NCI-H2081 treated with DMSO at 0.1 percent for 48 hours (cell line): ENCODE measurements around the gene MRPS24.
"Not testable (repeated sequence)": the region's sequence is repeated elsewhere in the genome, so short reads cannot be mapped to it uniquely, and the experiment has no call there.

ENCODE experiments used
- DNase-seq: peaks from one replicate; lab custom pipeline; 2025; lab: John Stamatoyannopoulos, UW

MRPS24 gene

DNA sequence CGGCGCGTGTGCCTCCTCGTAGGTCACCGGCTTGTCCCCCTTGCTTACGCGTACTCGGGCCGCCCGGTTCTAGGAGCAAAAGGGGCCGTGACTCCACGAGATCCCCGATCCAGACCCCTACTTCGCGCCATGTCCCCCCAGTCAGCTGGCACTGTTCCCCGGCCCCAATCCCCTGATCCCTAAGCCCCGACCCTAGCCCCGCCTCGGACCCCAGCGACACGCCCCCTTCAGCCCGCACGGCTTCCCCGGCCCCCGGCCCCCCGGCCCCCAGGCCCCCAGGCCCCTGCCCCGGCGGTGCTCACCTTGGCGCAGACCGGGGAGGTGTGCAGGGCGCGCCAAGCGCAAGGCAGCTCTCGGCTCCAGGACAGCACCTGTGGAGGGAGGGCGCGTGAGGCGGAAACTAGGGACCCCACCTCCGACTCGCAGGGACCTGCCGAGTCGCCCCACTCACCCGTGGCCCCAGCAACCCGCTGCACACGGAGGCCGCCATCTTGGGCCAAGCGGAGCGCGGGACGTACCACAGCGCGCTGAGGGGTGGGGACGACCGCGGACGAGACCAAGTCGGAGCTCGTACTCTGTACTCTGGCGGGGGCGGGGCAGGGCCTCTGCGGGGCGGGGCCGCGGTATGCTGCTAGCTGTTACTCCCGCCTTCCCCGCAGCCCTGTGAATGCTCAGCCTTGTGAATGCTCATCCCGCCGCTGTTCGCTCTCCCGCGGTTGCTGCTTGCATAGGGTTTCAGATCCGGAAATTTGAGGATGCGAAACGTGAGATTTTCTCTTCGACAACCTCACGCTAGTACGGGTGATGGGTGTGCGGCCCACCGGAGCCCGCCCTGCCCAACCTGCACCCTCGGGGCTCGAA is at the start of gene MRPS24:
MRPS24 (minus strand) TSS at position 512 of the 861 bp plus-strand sequence; CDS start at position 490, 22 bp downstream.
- DNase-seq: peak; percentile 73

DNA sequence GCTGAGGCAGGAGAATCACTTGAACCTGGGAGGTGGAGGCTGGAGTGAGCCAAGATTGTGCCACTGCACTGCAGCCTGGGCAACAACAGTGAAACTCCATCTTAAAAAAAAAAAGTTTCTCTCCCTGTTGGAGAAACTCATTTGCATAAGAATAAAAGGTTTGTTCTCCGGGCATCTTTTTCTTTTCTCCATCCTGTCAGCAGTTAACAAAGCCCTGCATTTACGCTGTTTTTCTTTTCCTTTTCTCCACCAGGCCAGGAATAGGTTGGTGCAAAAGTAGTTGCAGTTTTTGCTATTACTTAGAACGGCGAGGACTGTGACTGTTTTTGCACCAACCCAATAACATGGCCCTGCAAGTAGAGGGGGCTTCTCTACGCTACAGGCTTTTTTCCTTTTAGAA is 46.6 kb upstream of the MRPS24 start:
- no peak for DNase-seq

GRCh38 chr7:43914795-43915194 is 45.5 kb upstream of the MRPS24 start:
- no peak for DNase-seq

GRCh38 chr7:43906331-43907010 is 37.2 kb upstream of the MRPS24 start, which contains the start of gene URGCP:
Gene URGCP (minus strand): TSS chr7:43906596. CDS start chr7:43906575, 21 bp downstream.
- no peak for DNase-seq

GRCh38 chr7:43905956-43906330 is 36.6 kb upstream of the MRPS24 start:
- DNase-seq: no peak

DNA sequence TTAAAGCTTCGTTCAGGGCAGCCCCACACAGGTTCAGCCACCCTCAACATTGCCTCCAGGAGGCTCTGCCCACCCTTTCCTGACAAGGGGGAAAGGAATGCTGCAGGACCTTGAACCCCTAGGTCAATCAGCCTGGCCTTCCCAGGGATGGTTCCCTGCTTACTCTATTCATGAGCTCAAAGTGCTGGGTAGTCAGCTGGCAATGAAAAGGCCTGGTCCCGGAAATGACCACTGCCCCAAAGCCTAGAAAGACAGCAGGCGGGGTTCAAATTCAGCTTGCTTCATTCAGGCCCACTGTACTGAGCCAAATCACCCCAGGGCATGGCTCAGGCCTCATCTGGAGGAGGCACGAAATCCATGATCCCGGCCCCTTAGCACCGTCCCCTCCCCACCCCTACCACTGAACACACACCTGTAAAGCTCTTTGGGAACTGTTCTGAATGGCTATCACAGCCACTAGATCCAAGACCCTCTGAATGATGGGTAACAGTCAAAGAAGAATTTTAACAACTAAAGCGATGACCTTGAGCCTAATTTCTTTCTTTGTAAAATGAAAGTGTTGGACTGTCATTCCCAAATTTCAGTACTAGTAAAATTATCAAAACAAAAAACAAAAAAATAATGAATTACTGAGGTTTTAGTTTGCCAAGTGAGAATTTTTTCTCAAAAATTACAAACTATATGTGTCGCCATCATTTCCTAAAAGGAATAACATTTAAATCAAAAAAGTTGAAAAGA is 36.1 kb upstream of the MRPS24 start:
- no peak for DNase-seq

- no peak for DNase-seq
Measured at GRCh38 chr7:43904533-43905208, 35.4 kb upstream of the MRPS24 start.

DNA sequence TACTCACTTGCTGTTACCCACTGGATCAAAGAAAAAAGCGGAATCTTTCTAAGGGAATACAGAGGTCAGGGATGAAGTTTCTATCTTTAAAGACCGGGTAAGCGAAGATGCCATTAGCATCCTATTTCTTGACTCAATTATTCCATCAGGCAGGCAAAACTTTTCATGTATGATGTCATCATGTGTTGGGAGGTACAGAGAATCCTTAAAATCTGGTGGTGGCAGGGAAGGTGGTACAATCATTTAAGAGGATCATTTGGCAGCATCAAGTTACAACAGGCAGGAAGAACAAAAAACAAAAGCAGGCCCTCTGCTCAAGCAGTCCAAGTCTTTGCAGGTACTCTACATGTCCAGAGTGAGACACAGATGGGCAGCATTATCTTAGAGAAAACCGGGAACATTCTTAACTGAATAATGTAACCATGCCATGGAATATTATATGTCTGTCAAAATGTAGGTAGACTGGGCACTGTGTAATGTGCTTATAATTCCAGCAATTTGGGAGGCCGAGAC is 33.3 kb upstream of the MRPS24 start:
- no peak for DNase-seq

DNA sequence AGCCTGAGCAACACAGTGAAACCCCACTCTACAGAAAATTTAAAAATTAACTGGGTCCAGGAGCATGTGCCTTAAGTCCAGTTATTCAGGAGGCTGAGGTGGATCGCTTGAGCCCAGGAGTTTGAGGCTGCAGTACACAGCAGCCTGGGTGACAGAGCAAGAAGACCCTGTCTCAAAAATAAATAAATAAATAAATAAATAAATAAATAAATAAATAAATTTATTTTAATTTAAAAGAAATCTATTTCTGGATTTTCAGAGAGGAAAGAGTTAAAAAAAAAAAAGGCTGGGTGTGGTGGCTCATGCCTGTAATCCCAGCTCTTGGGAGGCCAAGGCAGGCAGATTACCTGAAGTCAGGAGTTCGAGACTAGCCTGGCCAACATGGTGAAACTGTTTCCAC is 29.3 kb upstream of the MRPS24 start:
- not testable (repeated sequence) for DNase-seq

- DNase-seq: no peak
Measured at GRCh38 chr7:43895847-43896415, 26.6 kb upstream of the MRPS24 start.

DNA sequence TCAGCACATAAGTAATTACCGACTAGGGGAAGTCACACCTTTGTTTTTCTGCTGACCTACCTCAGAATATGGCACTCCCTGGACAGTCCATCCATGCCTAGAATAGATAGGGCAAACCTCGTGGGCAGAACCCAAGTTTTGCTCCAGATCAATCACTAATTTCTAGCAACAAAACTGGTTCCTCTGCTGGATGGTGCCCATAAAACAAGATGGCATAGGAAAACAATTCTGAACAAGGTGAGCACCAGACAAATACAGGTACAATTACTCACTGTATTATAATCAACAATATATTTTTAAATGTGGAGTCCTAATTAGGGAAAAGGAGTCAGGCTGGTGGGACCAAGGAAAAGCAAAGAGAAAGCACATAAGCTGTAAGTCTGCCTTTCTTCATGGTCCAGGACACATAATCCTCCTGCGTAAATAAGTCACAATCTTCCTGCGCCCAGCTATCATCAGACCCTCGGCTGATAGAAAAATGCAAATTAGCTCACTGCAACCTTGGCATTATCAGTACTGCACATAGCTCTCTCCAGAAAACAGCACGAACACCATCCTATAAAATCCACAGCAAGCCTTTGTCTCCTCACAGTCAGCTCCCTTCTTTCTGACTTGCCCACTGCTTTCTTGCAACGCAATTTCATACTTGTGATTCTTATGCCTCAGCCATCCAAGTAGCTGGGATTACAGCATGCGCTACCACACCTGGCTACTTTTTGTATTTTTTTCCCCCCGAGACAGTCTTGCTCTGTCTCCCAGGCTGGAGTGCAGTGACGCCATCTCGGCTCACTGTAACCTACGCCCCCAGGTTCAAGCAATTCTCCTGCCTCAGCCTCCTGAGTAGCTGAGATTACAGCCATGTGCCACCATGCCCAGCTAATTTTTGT is 22.0 kb upstream of the MRPS24 start:
- no peak for DNase-seq

DNA sequence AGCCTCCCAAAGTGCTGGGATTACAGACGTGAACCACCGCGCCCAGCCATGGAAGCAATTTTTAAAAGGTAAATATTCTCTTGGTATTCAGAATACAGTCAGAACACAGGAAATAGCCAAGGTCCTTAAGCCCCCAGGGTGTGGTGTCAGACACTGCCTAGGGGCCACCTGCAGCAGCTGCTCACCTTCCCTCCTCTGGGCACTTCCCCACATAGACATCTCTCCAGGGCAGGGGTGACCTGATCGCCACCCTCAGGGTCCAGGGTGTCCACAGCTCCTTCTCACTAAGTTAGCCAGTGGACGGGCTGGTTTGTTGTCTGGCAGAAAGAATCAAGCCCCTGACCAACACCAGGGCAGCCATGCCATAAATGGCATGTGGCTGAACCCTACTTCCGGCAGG is 21.2 kb upstream of the MRPS24 start:
- DNase-seq: no peak

GRCh38 chr7:43888993-43889945 is 20.0 kb upstream of the MRPS24 start:
- DNase-seq: no peak

- DNase-seq: no peak
Measured at GRCh38 chr7:43884617-43885016, 15.3 kb upstream of the MRPS24 start.

- DNase-seq: no peak
Measured at GRCh38 chr7:43884209-43884608, 14.9 kb upstream of the MRPS24 start.

DNA sequence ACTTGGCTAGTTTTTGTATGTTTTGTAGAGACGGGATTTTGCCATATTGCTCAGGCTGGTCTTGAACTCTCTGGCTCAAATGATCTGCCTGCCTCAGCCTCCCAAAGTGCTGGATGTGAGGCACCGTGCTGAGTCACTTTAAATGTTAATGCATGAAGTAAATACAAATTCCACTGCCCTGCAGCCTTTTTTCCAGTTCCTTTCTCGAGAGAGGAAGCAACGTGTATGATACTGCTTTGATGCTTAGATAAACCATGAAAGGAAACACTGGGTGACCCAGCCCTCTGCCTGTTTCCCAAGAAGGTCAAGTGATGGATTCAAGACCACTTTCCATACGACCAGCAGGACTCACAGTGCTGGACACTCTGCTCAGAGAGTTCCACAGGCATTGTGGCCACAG is 11.3 kb upstream of the MRPS24 start:
- no peak for DNase-seq

GRCh38 chr7:43879477-43879876 is 10.2 kb upstream of the MRPS24 start:
- no peak for DNase-seq

GRCh38 chr7:43878867-43879266 is 9.6 kb upstream of the MRPS24 start:
- no peak for DNase-seq
